HG03521 (cell line): Measurements from ENCODE around the gene CDH22.

ENCODE experiments used
- ATAC-seq: cut with Tn5 transposase; IDR thresholded peaks from one replicate; pipeline ENCODE4 v1.9.1; 2021; ENCODE audit warnings: mild to moderate bottlenecking, moderate library complexity; ENCODE audit not compliant: unreplicated experiment

CDH22 gene

DNA sequence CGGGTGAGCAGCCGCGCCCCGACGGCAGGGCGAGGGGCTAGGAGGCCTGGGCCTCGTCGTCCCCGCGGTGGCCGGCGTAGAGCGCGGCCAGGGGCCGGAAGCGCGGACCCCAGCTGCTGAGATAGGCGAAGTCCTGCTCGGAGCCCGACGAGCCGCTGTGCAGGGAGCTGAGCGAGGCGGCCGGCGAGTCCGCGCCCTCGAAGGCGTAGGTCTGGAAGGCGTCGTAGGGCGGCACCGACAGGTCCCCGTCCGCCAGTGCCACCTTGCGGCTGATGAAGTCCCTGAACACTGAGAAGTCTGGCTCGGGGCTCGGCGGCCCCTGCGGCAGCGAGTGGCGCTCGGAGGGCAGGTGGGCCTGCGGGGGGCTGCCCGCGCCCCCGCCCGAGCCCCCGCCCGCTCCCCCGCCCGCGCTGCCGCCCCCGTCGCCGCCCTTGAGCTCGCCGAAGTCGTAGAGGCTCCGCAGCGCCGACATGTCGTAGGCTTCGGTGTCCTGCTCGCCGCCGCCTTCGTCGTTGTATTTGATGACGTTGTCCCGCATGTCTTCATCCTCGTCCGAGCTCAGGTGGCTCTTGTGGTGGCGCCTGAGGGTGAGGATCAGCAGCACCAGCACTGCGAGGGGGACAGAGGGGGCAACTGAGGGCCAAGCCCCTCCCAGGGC, 133.7 kb downstream of the CDH22 start:
- no peak for ATAC-seq

DNA sequence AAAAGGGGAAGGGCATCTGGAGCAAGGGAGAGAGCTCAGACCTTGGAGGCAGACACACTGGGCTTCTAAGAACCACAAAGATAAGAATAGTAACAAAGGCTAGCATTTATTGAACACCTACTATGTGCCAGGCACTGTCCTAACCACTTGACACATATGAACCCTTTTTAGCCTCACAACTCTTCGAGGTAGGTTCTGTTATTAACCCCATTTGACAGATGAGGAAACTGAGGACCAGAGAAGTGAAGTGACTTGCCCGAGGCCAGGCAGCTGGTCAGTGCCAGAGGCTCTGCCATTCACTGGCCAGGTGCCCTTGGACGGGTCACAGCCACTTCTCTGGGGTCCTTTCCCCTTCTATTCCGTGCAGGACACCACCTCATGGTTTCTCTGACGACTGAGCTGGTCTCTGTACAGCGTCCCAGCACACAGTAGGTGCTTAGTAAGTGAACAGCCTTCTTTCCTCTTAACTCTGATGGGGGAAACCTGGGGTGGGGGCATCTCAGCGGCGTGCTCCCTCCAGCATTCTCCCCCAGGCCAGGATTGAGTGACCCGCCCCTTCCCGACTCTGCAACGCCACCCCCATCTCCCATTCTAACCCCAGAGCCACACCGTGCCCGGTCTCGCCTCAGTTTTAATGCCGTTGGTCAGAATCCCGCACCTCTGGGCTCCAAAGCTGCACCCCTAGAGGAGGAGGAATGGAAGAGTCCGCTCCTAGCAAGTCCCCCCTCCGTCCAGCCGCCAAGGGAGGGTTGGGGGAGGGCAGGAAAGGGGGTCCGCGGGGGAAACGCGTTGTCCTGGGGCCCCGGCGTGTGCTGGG, 134.4 kb downstream of the CDH22 start:
- ATAC-seq, result no peak

DNA sequence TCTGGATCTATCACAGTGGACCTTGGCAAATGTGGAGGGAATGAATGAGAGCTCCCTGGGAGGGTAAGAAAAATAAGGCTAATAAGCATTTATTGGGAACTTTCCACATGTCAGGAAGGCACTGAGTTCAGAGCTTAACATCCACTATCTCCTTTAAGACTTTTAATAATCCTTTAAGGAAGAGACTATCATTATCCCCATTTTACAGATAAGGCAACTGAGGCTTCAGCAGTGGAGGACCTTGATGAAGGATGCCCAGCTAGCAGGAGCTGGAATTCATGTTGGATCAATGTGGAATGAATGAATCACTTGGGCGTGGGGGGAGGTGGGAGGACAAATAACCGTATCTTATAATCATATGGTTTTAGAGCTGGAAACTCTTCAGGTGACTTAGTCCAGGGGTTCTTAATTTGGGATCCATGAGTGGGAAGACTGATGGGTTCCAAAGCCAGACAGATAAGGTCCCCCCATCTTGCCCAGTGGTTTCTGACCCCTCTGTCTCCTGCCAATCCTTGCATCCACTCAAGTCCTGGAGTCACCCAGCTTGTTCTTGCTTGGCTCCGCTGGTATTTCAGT, 135.2 kb downstream of the CDH22 start:
- no peak for ATAC-seq

DNA sequence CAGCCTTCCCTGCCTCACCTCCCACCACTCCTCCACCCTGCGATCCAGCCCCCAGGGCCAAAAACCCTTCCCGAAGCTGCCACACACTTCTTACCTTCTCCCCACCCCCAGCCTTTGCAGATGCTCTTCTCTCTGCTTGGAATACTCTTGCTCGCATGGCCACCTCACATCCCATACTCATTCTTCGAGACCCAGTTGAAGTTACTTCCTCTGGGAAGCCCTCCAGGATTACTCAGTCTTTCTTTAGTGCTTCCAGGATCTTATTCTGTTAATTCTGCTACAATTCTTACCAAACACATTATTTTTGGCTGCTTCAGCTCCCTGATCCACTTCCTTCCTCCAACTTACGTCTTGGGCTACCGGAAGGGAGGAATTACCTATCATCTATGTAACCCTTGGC, 135.8 kb downstream of the CDH22 start:
- ATAC-seq, result no peak

DNA sequence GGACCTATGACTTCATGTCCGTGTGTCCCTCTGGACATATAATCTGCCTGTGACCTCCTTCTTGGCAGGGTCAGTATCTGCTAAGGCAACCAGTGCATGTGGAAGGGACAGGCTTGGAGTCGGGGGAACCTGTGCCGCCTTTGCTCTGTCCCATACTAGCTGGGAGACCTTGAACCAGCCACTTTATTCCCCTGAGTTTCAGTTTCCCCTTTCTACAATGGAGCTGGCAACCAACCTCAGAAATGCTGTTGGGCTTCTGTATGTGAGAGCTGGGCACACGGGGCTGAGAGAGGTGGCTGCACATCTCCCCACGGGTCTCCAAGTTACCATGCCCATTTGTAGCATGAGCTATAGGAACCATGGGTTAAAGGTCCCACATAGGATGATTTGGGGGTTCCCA, 136.4 kb downstream of the CDH22 start:
- no peak for ATAC-seq

DNA sequence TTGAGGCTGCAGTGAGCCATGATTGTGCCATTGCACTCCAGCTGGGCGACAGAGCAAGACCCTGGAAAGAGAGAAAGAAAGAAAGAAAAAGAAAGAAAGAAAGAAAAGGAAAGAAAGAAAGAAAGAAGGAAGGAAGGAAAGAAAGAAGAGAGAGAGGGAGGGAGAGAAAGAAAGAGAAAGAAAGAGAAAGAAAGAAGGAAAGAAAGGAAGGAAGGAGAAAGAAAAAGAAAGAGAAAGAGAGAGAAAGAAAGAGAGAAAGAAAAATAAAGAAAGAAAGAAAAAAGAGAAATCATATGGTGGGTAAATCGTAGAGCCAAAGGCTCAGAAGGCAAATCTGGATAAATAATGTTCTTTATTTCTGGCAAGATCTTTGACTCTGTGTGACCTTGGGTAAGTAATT, 136.8 kb downstream of the CDH22 start:
- ATAC-seq, result no peak

DNA sequence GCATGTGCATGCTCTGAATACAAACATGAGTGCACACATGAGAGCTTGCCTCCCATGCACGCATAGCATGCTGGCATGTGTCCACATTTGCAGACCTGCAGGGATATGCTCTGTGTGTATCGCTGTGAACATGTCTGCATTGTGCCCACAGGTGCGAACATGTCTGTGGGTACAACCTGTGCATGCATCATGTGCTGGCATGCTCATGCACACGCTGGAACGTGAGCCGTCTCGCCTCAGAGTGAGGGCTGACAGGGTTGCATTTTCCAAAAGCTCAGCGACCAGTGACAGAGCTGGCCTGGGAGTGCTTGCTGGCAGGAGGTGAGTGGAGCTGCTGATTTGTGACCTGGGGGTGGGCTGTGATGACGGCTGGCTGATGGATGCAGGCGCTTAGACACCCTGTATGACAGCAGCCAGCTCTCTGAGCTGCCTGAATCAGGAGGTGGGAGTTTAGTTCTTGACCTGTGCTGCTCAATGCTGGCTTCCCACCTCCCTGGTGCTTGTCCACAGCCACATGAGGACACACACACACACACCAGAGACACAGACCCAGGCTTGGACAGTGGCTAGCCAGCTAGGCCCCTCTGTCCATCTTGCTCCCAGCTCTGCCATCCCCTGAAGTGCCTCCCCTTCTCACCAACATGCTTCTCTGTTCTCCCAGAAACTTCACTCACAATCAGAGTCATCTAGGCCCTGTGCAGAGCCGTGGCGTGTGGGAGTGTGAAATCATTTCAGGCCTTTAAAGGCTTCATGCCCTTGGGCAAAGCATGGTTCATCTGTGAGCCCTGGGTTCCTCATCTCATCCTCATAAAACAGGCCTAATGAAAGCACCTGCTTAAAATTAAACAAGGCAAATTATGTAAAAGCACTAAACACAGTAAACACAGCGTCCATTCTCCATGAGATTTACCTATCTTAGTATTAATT, 138.8 kb downstream of the CDH22 start:
- no peak for ATAC-seq

DNA sequence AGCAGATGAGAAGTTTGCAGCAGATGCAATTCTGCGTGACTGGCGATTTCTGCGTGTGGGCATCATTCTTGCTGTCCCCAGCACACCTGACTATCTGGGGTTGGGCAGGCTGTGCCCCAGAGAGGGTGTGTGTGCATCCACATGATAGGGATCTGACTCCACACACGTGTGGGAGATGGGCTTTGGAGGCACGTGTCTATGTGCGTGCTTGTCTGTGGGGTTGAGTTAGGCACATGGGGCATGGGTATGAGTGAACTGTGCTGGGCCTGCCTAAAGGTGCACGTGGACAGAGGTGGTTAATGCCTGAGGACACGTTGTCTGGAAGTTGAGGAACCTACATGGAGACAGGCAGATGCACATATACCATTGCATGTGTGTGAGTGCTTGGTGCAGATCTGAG, 139.9 kb downstream of the CDH22 start:
- ATAC-seq, result no peak

DNA sequence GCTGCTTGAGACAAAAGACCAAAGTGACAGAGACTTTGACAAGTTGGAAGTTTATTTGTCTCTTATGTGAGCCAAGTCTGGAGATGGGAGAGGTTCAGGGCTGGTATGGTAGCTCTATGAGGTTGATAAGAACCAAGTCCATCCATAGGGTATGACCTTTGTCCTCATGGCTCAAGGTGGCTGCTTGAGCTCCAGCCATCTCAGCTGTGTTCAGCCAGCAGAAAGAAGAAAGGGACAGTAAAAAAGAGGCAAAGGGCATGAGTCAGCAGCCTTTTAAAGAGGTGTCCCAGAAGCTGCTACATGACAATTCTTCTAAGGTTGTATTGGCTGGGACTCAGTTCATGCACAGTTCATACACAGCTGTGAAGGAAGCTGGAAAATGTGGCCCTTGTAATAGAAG, 141.2 kb downstream of the CDH22 start:
- no peak for ATAC-seq

DNA sequence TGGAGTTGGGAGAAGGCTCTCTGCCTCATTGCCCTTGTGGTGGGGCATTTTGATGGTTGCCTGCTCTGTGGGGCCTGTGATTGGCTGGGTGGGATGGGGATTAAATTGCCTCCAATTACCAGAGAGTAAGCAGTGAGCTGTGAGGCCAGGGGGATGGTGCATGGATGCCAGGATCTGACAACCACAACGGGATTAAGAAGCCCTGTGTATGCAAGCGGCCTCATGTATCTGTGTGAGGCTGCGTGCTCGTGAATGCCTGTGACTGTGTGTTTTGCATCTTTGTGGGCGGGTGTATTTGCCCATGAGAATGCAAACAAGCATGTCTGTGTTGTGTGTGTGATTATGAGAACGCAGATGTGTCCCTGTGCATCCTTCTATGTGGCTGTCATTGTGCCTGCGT, 144.0 kb downstream of the CDH22 start:
- no peak for ATAC-seq

DNA sequence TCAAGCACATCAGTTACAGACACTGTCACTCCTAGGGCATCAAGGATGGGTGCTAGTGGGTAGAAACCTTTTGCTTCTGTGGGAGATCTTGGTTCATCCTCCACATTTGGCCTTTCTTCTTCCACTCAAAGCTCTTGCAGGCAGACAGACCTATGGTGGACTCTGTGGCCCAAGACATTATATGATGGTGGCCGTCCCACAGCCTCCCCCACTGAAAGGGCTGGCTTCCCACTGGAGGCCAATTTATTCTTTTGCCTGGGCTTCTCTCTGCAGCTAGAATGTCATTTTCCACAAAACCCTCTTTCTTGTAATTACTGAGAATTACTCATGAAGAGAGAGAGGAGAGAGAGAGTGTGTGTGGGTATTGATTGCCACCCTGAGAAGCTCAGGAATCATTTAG, 146.4 kb downstream of the CDH22 start:
- ATAC-seq, result no peak

DNA sequence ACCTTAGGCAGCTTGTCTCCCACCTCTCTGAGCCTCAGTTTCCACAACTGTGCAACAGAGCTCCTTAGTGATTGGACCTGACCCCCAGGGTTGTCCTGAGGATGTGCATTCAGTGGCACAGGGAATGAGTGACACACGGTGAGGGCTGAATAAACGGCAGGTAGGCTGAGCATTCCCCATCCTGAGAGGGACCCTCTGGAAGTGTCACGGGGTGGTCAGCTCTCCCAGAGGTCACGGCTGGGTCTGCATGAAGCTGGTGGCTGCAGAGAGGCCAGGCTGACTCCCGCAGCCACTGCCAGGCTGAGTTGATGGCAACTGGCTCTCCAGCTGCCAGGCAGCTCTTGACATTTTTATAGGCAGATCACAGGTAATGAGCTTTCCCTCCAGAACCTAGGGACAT, 147.6 kb downstream of the CDH22 start:
- no peak for ATAC-seq

DNA sequence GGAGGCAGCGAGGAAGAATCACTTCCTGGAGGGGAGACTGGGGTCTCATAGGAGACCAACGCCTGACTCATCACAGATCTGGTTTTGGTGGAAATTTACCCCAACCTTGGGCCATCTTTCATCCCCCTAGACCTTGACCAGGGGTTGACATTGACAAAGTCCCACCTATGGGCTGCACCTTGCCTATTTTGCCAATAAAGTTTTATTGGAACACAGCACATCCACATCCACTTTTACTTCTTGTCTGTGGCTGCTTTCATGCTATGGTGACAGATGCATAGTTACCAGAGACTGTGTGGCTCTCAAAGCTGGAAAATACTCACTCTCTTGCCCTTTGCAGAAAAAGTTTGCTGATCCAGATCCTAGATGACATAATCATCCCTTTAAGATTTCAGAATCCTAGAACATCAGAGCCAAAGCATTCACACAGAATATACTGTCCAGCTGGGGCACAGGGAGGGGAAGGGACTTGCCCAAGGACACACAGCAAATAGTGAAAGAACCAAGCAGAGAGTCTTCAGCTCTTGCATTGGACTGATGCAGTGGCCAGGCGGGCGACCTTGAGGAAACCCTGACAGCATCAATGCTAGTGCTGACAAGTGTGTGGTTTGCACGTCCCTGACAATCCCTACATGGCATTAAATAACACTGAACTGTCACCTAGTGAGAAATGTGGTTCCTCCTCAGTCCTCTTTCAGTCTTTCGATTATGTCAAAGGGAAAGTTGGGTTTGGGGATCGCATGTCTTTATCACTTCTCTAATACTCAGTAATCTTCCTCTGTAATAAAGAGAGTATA, 149.0 kb downstream of the CDH22 start:
- no peak for ATAC-seq

DNA sequence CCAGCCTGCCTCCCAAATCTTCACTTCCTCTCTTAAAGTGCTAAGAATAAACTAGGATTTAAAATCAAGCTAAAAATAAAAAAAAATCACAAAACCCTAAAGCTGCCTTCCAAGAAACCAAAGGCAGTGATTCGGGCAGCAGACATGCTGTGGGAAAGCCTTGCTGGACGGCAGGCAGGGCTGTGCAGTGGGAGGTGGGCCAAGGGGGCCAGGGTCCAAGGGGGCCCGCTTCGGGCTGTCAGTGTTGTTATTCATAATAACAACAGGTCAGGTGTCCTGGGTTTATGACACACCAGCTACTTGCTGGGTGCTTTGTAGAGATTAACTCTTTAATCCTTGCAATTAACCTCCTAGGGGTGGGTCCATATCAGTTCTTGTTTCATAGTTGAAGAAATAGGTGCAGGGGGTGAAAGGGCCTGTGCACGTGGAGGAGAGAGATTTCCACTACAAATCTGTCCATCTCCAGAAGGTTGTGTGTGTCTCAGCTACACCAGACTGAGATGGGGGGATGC, 149.8 kb downstream of the CDH22 start:
- no peak for ATAC-seq

DNA sequence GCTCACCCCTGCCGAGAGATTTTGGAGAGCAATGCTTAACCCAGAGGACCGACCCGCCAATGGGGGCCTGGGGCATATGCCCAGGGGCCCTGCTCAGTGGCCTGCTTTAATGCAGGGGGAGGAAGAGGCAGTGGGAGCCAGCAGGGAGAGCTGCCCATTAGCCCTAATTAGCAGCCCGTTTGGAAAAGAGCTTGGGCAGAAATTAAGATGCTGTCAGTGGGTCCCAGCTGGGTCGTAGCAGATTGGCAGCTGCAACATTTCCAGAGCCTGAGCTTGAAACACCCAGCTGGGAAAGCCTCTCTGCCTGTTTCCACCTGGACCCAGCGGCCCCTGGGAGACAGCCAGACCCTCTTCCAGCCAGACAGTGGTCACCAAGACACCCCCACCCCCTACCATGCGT, 150.7 kb downstream of the CDH22 start:
- ATAC-seq, result no peak

DNA sequence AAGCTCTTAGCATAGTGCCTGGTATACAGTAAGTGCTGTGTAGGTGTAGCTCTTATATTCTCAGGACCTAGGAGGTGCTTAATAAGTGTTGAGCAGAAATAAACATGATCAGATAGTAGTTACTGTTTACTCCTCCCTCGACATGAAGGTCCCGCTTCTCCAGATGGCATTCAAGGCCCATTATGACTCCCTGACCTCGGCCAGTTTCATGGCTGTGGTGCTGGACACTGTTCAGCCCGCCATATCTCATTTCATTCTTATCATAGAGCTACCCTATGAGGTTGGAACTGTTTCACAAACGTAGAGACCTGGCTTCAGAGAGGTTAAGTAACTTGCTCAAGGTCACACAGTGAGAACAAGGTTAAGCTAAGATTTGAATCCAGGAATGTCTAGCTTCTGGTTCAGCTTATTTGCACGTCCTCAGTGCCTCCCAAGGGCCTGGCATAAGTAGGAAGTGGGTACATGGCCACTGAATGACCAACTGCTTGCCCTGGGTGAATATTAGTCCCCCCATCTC, 151.2 kb downstream of the CDH22 start:
- ATAC-seq, result no peak

DNA sequence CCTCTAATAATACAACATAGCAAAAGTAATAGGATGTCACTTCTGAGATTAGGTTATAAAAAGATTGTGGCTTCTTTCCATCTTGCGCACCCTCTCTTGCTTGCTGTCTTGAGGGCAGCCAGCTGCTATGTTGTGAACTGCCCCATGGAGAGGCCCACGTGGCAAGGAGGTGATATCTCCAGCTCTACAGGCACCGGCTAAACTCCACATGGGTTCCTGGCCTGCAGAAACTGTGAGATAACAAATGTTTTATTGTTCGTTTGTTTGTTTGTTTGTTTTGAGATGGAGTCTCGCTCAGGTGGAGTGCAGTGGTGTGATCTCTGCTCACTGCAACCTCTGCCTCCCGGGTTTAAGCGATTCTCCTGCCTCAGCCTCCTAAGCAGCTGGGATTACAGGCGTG, 152.2 kb downstream of the CDH22 start:
- ATAC-seq, result no peak

DNA sequence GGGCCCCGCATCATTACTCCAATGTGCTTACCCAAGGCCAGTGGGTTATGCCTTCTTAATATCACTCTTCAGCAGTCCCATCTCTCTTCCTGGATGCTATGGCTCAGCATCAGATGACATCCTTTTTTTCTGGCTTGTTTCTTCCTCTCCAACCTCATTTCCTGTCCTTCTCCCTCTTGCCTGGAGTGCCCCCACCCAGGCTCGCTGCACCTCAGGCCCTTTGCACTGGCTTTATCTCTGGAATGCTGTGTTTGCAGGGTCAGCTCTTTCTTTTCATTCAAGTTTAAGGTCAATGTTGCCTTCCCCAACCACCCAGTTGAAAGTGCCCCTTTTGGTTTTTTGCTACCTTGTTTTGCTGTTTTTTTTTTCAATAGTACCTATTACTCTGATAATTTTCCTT, 153.5 kb downstream of the CDH22 start:
- ATAC-seq, result no peak

DNA sequence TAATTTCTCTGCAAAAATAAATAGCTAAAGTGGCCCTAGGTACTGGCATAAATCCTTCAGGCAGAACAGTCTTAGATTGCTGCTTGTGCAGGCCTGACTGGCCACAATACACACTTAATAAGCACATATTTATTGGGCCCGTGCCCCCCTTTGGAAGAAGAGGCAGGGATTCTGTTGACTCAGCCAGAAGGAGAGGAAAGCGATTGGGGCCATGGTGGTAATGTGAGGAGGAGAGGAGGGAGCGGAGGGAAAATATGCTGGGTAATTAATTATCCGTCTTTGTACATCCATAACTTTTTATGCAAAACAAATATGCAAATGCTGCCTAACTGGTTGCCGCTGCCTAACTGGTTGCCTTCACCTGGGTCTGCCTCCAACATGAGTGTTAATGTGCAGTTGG, 154.0 kb downstream of the CDH22 start:
- ATAC-seq, result no peak
